Measurements from ENCODE around the gene CPED1.
A peak's percentile ranks its signal among the peaks of the same experiment; 100 is the strongest.
"Not testable (repeated sequence)": the region's sequence is repeated elsewhere in the genome, so short reads cannot be mapped to it uniquely, and the experiment has no call there.

CPED1 gene

GRCh38 chr7:121020989-121021969 is 32.8 kb downstream of the CPED1 start:
- DNase-seq, result no peak

GRCh38 chr7:121023194-121023593 is 34.7 kb downstream of the CPED1 start:
- no peak for DNase-seq

GRCh38 chr7:121023683-121024511 is 35.4 kb downstream of the CPED1 start:
- DNase-seq, result peak in 1 of 3 experiments; percentile 30

GRCh38 chr7:121024611-121025010 is 36.1 kb downstream of the CPED1 start:
- DNase-seq, result no peak

GRCh38 chr7:121026159-121026558 is 37.6 kb downstream of the CPED1 start:
- DNase-seq, result no peak

GRCh38 chr7:121026577-121027111 is 38.1 kb downstream of the CPED1 start:
- DNase-seq, result no peak

GRCh38 chr7:121027761-121028669 is 39.5 kb downstream of the CPED1 start:
- DNase-seq, result no peak

- no peak for DNase-seq
These were observed 40.8 kb downstream of the CPED1 start for GRCh38 chr7:121029302-121029701.

GRCh38 chr7:121030308-121030707 is 41.8 kb downstream of the CPED1 start:
- no peak for DNase-seq

GRCh38 chr7:121032645-121033460 is 44.3 kb downstream of the CPED1 start:
- peak in 1 of 3 experiments; percentile 30 for DNase-seq

GRCh38 chr7:121034929-121035328 is 46.4 kb downstream of the CPED1 start:
- DNase-seq, result peak in 1 of 3 experiments; percentile 7

- not testable (repeated sequence) for DNase-seq
These were observed 48.3 kb downstream of the CPED1 start for GRCh38 chr7:121036776-121037175.

- DNase-seq, result not testable (repeated sequence)
These were observed 48.8 kb downstream of the CPED1 start for GRCh38 chr7:121037329-121037728.

GRCh38 chr7:121037957-121038716 is 49.6 kb downstream of the CPED1 start:
- no peak for DNase-seq

GRCh38 chr7:121038717-121039509 is 50.4 kb downstream of the CPED1 start:
- no peak for DNase-seq

GRCh38 chr7:121039510-121039822 is 51.0 kb downstream of the CPED1 start:
- DNase-seq, result no peak

GRCh38 chr7:121039994-121040393 is 51.5 kb downstream of the CPED1 start:
- DNase-seq, result no peak

GRCh38 chr7:121041516-121042148 is 53.1 kb downstream of the CPED1 start:
- DNase-seq, result peak in 1 of 3 experiments; percentile 40

GRCh38 chr7:121042195-121042594 is 53.7 kb downstream of the CPED1 start:
- DNase-seq, result no peak
